Activated T-cell treated with anti-CD3 and anti-CD28 coated beads, Interleukin-2, amount 50 U/mL, for 72 hours (primary cell): ENCODE data around the gene TTC21B. TPM values are rescaled to one million over a fixed set of nuclear protein-coding genes. Genes with fewer than 3 reads are reported as not detected.

Source experiments
- ATAC-seq, 2 donors: fragments of 150-1000 bp; cut with Tn5 transposase; replicated peaks in 1 of 2; 2 replicates each; pipeline ENCODE4 v1.10.0; 2021; ENCODE audit warnings: moderate library complexity in 2 of 2, mild to moderate bottlenecking in 1 of 2
- DNase-seq, 2 donors: peaks; one replicate each; pipeline ENCODE4 v3.0.0; 2021 to 2022; ENCODE audit warnings: mixed read lengths in 1 of 2
- H3K27ac Mint-ChIP-seq: one replicate; pipeline ENCODE4 v1.8.0; 2022; ENCODE audit warnings: mild to moderate bottlenecking, moderate library complexity, mixed read lengths
- H3K27me3 Mint-ChIP-seq: one replicate; pipeline ENCODE4 v1.8.0; 2022; ENCODE audit warnings: low read depth, mixed read lengths
- H3K36me3 Mint-ChIP-seq, 2 donors: one replicate each; pipeline ENCODE4 v1.8.0; 2022; ENCODE audit warnings: mixed read lengths in 2 of 2, mild to moderate bottlenecking in 1 of 2; ENCODE audit not compliant: insufficient read depth in 2 of 2
- H3K4me1 Mint-ChIP-seq: one replicate; pipeline ENCODE4 v1.8.0; 2022; ENCODE audit warnings: low read depth, mixed read lengths
- H3K4me3 Mint-ChIP-seq, 2 donors: one replicate each; pipeline ENCODE4 v1.8.0; 2022; ENCODE audit warnings: mild to moderate bottlenecking in 2 of 2, mixed read lengths in 2 of 2, moderate library complexity in 2 of 2
- H3K9me3 Mint-ChIP-seq, 2 donors: one replicate each; pipeline ENCODE4 v1.8.0; 2022; ENCODE audit warnings: mixed read lengths in 2 of 2
- total RNA-seq, 2 donors: library from RNA; stranded (reverse); gene quantifications; one replicate each; pipeline ENCODE4 v1.2.3, GENCODE V29; 2022

Gene TTC21B
- total RNA-seq, 2 donors from 2014 or later: 24.9 to 26.8 TPM

GRCh38 chr2:165909466-165909865, 44.1 kb downstream of the TTC21B start:
- Mint-ChIP-seq H3K27ac (no peak overlapping the region), H3K4me1 (no peaks in the 10 kb centered on the region), H3K36me3 (peaks cover 9 to 21% of the 10 kb centered on the region in 2 donors), H3K4me3 (no peak overlapping the region), H3K27me3 (no peaks in the 10 kb centered on the region), H3K9me3 (no peaks in the 10 kb centered on the region)
- ATAC-seq: no peak
- DNase-seq: no peak

GRCh38 chr2:165905854-165906253, 47.7 kb downstream of the TTC21B start:
- DNase-seq: no peak

GRCh38 chr2:165905269-165905668, 48.3 kb downstream of the TTC21B start:
- Mint-ChIP-seq H3K4me3 (no peak overlapping the region), H3K27me3 (no peaks in the 10 kb centered on the region), H3K27ac (no peak overlapping the region), H3K4me1 (peaks cover 10% of the 10 kb centered on the region), H3K36me3 (peaks cover 12 to 19% of the 10 kb centered on the region in 2 donors), H3K9me3 (no peaks in the 10 kb centered on the region)
- DNase-seq: no peak
- no peak for ATAC-seq

More at GRCh38 chr2:165905854-165906253, 47.7 kb downstream of the TTC21B start:
- H3K9me3 Mint-ChIP-seq: no peaks in the 10 kb centered on the region
- H3K36me3 Mint-ChIP-seq: peaks cover 12 to 19% of the 10 kb centered on the region in 2 donors
- no peak for ATAC-seq
- H3K27me3 Mint-ChIP-seq: no peaks in the 10 kb centered on the region
- H3K4me3 Mint-ChIP-seq: no peak overlapping the region
- H3K27ac Mint-ChIP-seq: no peak overlapping the region
- peaks cover 10% of the 10 kb centered on the region for H3K4me1 Mint-ChIP-seq

GRCh38 chr2:165904432-165904831, 49.1 kb downstream of the TTC21B start:
- H3K27ac Mint-ChIP-seq: no peak overlapping the region
- no peaks in the 10 kb centered on the region for H3K27me3 Mint-ChIP-seq
- H3K4me1 Mint-ChIP-seq: peaks cover 10% of the 10 kb centered on the region
- DNase-seq: no peak
- ATAC-seq: no peak
- H3K36me3 Mint-ChIP-seq: peaks cover 12 to 16% of the 10 kb centered on the region in 2 donors
- H3K4me3 Mint-ChIP-seq: no peak overlapping the region
- H3K9me3 Mint-ChIP-seq: no peaks in the 10 kb centered on the region

GRCh38 chr2:165903406-165903805, 50.2 kb downstream of the TTC21B start:
- DNase-seq: no peak
- H3K9me3 Mint-ChIP-seq: no peaks in the 10 kb centered on the region
- peaks cover 10% of the 10 kb centered on the region for H3K4me1 Mint-ChIP-seq
- H3K36me3 Mint-ChIP-seq: peaks cover 12 to 18% of the 10 kb centered on the region in 2 donors
- no peak for ATAC-seq
- H3K4me3 Mint-ChIP-seq: no peak overlapping the region
- peak overlapping the region; percentile 13 for H3K27ac Mint-ChIP-seq
- H3K27me3 Mint-ChIP-seq: no peaks in the 10 kb centered on the region

GRCh38 chr2:165902934-165903333, 50.6 kb downstream of the TTC21B start:
- Mint-ChIP-seq H3K27ac (peak overlapping the region; percentile 13), H3K36me3 (peaks cover 12 to 23% of the 10 kb centered on the region in 2 donors), H3K4me1 (peaks cover 10% of the 10 kb centered on the region), H3K4me3 (peak overlapping the region in 1 of 2 donors; percentile 25), H3K9me3 (no peaks in the 10 kb centered on the region), H3K27me3 (no peaks in the 10 kb centered on the region)
- ATAC-seq: no peak
- DNase-seq: no peak

DNA sequence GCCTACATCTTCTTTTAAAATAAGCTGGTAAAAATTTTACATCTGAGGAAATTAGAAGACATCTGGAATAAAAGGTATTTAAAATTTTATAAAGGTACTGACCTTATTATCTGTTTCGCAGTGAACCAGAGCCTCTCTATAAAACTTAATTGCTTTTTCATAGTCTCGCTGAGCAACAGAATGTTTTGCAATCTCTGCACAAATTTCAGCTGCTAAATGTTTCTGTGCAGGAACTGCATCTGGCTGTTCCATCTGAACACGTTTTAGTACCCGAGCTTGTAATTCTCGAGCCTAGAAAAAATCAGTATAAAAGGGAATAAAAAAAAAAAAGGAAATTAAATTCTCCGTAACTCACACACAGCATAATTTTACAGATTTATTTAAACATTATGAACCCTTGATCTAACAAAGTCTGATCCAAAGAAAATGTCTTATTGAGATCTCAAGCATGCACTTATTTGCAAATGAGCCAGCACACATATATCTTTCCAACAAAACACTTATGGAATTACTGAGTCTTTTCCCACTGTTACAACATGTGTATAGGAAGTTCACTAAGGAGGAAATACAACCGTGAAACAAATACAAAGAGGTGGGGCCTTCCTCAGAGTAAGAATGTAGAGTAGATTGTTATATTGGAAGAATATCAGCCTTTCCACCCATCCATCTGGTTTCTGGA, 51.8 kb downstream of the TTC21B start:
- peaks cover 9 to 26% of the 10 kb centered on the region in 2 donors for H3K36me3 Mint-ChIP-seq
- no peak for ATAC-seq

GRCh38 chr2:165899311-165899710, 54.3 kb downstream of the TTC21B start:
- DNase-seq: no peak
- H3K4me1 Mint-ChIP-seq: peaks cover 10% of the 10 kb centered on the region
- no peak overlapping the region for H3K27ac Mint-ChIP-seq
- ATAC-seq: no peak
- peaks cover 9 to 24% of the 10 kb centered on the region in 2 donors for H3K36me3 Mint-ChIP-seq
- H3K27me3 Mint-ChIP-seq: no peaks in the 10 kb centered on the region
- H3K4me3 Mint-ChIP-seq: no peak overlapping the region
- H3K9me3 Mint-ChIP-seq: no peaks in the 10 kb centered on the region

More for the DNA sequence above, 51.8 kb downstream of the TTC21B start:
- no peak for DNase-seq
- Mint-ChIP-seq H3K4me1 (peaks cover 10% of the 10 kb centered on the region), H3K27ac (no peak overlapping the region), H3K9me3 (no peaks in the 10 kb centered on the region), H3K27me3 (no peaks in the 10 kb centered on the region), H3K4me3 (no peak overlapping the region)

DNA sequence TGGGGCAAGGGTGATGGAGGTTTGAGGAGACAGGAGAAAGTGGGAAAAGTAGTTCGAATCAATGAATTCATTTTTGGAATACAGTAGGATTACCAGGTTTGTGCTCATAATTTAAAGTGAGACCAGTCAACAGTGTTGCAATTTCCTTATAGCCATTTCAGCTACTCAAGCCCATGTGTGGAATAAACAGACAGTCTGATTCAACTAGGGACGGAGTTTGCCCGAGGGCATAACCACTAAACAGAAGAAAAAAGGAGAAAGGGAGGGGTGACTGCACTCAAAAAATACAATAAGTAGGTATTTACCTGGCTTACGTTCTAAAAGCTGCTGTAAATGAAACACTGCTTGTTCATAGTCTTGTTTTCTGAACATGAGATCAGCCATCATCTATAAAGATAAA, 55.2 kb downstream of the TTC21B start:
- no peak overlapping the region for H3K27ac Mint-ChIP-seq
- peaks cover 11 to 29% of the 10 kb centered on the region in 2 donors for H3K36me3 Mint-ChIP-seq
- DNase-seq (no peak), ATAC-seq (no peak)
- peaks cover 8% of the 10 kb centered on the region for H3K4me1 Mint-ChIP-seq
- no peaks in the 10 kb centered on the region for H3K9me3 Mint-ChIP-seq
- no peaks in the 10 kb centered on the region for H3K27me3 Mint-ChIP-seq
- no peak overlapping the region for H3K4me3 Mint-ChIP-seq

- no peak overlapping the region for H3K4me3 Mint-ChIP-seq
- no peaks in the 10 kb centered on the region for H3K9me3 Mint-ChIP-seq
- peaks cover 2% of the 10 kb centered on the region for H3K4me1 Mint-ChIP-seq
- DNase-seq: no peak
- peaks cover 8 to 30% of the 10 kb centered on the region in 2 donors for H3K36me3 Mint-ChIP-seq
- H3K27me3 Mint-ChIP-seq: no peaks in the 10 kb centered on the region
- no peak for ATAC-seq
- H3K27ac Mint-ChIP-seq: no peak overlapping the region
These were observed 55.9 kb downstream of the TTC21B start for GRCh38 chr2:165897726-165898125.

- Mint-ChIP-seq H3K36me3 (peaks cover 10 to 32% of the 10 kb centered on the region in 2 donors), H3K9me3 (no peaks in the 10 kb centered on the region), H3K27me3 (no peaks in the 10 kb centered on the region), H3K27ac (no peak overlapping the region), H3K4me3 (no peak overlapping the region), H3K4me1 (no peaks in the 10 kb centered on the region)
- DNase-seq (no peak), ATAC-seq (no peak)
These were observed 56.5 kb downstream of the TTC21B start for GRCh38 chr2:165897074-165897473.

DNA sequence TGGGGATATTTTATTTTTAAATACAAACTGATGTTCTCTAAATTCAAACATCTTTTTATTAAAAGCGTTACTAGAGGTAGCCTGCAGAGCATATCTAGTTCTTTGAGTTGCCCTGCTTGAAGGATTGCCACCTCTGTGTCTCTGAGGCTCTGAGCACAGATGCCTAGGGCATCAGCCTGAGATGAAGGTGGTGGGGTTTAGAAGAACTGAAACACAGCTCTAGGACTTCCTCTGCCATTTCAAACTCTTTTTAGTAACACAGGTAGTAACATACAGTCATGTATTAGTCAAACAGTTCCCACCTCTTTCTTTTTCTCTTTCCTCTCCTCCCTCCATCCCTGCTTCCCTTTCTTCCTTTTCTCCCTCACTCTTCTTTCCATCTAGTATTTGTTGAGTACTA, 57.6 kb downstream of the TTC21B start:
- Mint-ChIP-seq H3K27ac (peak overlapping the region; percentile 35), H3K36me3 (peaks cover 10 to 32% of the 10 kb centered on the region in 2 donors), H3K9me3 (no peaks in the 10 kb centered on the region), H3K4me3 (no peak overlapping the region), H3K4me1 (no peaks in the 10 kb centered on the region), H3K27me3 (no peaks in the 10 kb centered on the region)
- ATAC-seq (no peak), DNase-seq (no peak)

DNA sequence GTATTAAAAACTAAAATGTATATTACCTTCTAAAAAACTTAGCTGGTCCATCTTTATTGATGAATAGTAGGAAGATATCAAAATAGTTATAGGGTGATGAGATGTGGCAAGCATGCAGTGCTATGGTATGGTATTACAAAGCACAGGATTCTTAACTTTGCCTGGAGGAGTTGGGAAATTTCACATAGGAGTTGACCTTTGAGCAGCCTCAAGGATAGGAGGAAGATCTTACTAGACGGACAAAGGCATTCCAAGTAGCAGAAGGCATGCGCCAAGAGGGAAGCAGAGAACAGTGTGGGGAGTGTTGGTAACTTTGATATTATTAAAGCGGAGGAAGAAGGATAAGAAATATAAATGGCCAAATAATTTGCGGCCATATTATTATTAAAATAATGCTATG, 60.0 kb downstream of the TTC21B start:
- Mint-ChIP-seq H3K36me3 (peaks cover 13 to 33% of the 10 kb centered on the region in 2 donors), H3K27ac (no peak overlapping the region), H3K4me1 (no peaks in the 10 kb centered on the region), H3K9me3 (no peaks in the 10 kb centered on the region), H3K4me3 (no peak overlapping the region), H3K27me3 (no peaks in the 10 kb centered on the region)
- no peak for ATAC-seq
- no peak for DNase-seq

DNA sequence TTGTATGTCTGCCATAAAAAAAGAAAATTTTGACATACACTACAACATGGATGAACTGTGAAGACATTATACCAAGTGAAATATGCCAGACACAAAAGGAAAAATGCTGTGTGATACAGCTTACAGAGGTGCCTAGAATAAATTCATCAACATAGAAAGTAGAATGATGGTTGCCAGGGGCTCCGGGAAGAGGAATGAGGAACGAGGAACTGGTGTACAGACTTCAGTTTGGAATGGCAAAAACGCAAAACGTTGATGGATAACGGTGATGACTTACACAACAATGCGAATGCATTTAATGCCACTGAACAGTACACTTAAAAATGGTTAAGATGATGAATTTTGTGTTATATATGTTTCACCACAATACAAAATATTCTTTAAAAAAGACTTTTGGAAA, 61.0 kb downstream of the TTC21B start:
- H3K27me3 Mint-ChIP-seq: no peaks in the 10 kb centered on the region
- no peak for DNase-seq

More for the DNA sequence above, 61.0 kb downstream of the TTC21B start:
- Mint-ChIP-seq H3K9me3 (no peaks in the 10 kb centered on the region), H3K4me1 (no peaks in the 10 kb centered on the region), H3K36me3 (peaks cover 13 to 24% of the 10 kb centered on the region in 2 donors), H3K4me3 (no peak overlapping the region), H3K27ac (no peak overlapping the region)
- no peak for ATAC-seq
